HG03354 (cell line): ENCODE measurements around the gene NR1I2.
A peak's percentile ranks its signal among the peaks of the same experiment; 100 is the strongest.

Experiments used
- ATAC-seq: cut with Tn5 transposase; IDR thresholded peaks from one replicate; pipeline ENCODE4 v1.9.1; 2021; ENCODE audit warnings: mild to moderate bottlenecking; ENCODE audit not compliant: unreplicated experiment, poor library complexity, severe bottlenecking

NR1I2 gene

DNA sequence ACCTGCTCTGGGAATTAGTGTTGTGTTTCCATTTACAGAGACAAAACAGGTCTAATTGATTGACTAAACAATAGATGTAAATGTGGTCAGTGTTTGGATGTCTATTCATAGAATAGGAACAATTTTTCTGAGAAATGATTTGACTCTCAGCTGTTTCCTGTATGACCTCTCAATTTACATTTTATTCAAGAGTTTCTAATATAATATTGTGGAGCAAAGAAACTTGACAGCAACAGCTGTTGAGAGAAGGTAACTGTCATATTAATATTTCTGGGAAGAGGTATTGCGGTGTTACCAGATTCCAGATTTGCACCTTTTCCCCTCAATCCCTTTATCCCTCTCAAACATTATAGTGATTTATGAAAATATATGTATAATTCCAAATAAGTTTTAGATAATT, 3.7 kb upstream of the NR1I2 start:
- ATAC-seq, result no peak

DNA sequence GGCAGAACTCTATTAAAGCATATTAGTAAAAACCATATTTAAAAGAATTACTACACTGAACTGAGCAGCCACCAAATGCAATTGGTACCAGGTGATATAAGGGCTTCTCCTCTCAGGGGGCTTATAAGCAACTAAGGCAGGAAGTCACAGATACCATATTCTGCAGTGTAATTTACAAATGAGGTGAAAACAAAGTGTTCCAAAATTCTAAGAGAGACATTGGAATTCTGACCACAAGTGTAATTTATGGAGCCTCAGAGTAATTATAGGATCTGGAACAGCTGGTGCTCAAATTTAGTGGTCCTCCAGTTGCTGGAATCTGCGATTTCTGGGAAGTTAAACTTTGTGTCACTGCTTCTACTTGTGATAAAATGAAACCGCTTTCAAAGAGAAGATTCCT, 3.1 kb upstream of the NR1I2 start:
- ATAC-seq, result no peak

- peak; percentile 91 for ATAC-seq
Measured at GRCh38 chr3:119779731-119780383, 2.0 kb upstream of the NR1I2 start.

DNA sequence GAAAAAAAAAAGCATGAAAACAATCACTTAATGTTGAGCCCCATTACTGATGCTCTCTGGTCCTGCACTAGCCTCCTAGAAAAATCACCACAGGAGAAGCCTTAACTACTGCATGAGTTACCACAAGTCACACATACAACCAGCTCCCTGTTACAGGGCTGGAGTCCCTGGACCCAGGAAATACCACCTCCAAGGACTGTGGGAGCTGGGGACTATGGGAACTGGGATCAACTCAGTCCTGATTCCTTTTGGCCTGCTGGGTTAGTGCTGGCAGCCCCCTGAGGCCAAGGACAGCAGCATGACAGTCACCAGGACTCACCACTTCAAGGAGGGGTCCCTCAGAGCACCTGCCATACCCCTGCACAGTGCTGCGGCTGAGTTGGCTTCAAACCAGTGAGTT, 559 bp downstream of the NR1I2 start:
- ATAC-seq, result no peak

GRCh38 chr3:119783255-119783654, 1.4 kb downstream of the NR1I2 start:
- ATAC-seq, result no peak

GRCh38 chr3:119783883-119784282, 2.0 kb downstream of the NR1I2 start:
- ATAC-seq, result no peak

DNA sequence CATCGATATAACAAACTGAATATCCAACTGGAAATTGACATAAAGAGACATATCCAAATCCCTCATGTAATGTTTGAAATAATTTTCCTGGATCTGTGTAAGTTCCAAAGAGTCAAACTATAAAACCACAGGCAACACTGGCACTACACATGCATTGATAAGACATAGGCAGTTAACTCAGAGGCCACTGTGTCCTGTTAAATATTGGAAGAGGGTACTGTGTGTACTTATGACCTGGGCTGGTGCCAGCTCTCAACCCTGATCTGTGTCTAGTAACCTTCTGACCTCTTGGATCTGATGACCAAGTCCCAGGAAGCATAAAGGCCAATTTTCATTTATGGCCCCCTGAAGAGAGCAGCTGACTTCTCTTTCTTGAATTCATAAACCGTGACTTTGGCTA, 4.5 kb downstream of the NR1I2 start:
- ATAC-seq, result no peak

DNA sequence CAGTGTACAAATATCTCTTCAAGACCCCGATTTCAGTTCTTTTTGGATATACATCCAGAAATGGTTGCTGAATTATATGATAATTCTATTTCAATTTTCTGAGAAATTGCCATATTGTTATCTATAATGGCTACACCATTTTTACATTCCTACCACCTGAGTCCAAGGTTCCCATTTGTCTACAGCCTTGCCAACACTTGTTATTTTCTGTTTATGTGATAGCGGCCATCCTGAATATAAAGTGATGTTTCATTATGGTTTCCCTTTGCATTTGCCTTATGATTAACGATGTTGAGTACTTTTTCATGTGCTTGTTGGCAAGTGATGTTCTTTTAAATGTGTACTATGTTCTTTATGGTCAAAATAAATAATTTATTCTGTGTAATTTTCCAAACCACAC, 8.5 kb downstream of the NR1I2 start:
- ATAC-seq, result no peak

GRCh38 chr3:119792270-119792669, 10.4 kb downstream of the NR1I2 start:
- no peak for ATAC-seq

DNA sequence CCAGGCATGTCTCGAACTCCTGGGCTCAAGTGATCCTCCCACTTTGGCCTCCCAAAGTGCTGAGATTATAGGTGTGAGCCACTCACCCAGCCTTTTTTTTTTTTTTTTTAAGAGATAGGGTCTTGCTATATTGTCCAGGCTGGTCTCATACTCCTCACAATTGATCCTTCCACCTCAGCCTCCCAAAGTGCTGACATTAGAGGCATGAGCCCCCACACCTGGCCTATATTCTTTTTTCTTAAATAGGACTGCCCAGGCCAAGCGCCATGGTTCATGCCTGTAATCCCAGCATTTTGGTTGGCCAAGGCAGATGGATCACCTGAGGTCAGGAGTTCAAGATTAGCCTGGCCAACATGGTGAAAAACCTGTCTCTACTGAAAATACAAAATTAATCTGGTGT, 12.5 kb downstream of the NR1I2 start:
- ATAC-seq, result no peak

DNA sequence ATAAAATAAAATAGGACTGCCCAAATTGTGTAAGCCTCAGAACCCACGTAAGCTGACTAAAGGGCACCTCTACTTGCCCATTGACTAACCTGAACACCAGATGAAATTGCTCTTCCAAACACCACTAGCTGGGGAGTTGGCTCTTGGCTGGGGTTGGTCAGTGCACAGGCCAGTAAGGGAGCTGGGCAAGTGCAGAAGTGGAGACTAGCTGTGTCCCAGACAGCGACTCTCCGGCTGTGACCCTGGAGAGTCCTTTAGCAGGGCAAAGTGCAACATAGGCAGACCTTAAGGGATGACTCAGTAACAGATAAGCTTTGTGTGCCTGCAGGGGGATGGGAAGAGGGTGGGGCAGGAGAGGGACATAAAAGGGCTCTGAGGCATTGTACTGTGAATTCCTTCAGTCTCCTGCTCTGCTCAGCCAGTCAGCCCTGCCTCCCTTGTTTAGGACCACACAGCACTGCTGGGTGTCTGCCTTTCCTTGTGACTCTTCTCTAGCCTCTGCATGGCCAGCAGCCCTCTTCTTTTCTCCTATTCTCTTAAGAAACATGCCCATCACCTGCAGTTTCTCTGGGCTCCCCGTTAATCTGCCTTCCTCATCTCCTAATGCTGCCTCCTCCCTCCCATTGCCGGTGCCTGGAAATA, 13.2 kb downstream of the NR1I2 start:
- ATAC-seq, result no peak

GRCh38 chr3:119795849-119796248, 13.9 kb downstream of the NR1I2 start:
- no peak for ATAC-seq

GRCh38 chr3:119796368-119796767, 14.5 kb downstream of the NR1I2 start:
- ATAC-seq, result no peak

GRCh38 chr3:119796785-119797184, 14.9 kb downstream of the NR1I2 start:
- ATAC-seq, result no peak

GRCh38 chr3:119800844-119801243, 18.9 kb downstream of the NR1I2 start:
- no peak for ATAC-seq

DNA sequence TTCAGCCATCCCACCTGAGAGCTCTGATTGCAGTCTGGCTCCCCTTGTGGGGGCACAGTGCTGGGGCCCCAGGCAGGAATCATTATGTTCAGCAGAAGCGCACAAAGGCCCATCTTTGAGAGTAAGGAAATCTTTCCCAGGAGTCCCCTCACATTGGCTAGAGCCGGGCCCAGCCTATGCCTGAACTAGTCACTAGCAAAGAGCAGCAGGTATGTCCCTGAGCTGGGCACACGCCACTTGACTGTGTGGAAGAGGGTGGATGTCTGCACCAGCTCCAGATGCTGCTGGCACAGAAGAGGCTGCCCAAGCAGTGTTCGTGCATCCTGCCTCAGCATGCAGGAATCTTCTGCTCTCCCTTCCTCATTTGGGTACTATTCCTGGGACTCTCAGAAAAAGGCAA, 26.3 kb downstream of the NR1I2 start:
- no peak for ATAC-seq

- no peak for ATAC-seq
Measured at GRCh38 chr3:119808843-119809242, 26.9 kb downstream of the NR1I2 start.

GRCh38 chr3:119809249-119810017, 27.5 kb downstream of the NR1I2 start:
- ATAC-seq, result peak; percentile 42

DNA sequence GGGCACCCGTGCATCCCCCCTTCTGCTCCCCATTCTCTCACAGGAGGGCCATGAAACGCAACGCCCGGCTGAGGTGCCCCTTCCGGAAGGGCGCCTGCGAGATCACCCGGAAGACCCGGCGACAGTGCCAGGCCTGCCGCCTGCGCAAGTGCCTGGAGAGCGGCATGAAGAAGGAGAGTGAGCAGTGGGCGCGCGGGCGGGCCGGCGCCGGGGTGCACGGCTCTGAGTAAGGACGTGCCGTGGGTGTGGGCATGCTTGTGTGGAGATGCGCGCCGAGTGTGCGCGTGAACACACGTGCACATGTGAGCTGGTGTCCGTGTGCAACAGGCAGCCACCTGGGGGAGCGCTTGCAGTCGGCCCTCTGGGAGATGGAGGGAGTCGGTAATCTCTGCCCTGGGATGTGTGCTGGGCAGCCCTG, 28.1 kb downstream of the NR1I2 start:
- peak; percentile 81 for ATAC-seq

DNA sequence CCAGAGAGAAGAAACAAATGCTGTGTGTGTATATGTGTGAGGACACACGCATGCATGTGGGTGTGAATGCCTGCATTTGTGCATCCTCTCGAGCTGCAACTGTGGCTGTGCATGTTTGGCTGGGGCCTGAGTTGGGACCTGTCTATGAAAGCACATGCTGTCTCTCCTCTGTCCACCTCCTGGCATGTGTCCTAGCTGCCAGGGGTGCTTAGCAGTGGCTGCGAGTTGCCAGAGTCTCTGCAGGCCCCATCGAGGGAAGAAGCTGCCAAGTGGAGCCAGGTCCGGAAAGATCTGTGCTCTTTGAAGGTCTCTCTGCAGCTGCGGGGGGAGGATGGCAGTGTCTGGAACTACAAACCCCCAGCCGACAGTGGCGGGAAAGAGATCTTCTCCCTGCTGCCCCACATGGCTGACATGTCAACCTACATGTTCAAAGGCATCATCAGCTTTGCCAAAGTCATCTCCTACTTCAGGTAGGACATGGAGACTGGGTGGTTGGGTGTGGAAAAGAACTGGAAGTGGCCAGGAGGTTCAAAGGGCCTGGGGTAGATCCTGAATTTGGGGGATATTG, 30.7 kb downstream of the NR1I2 start:
- no peak for ATAC-seq

DNA sequence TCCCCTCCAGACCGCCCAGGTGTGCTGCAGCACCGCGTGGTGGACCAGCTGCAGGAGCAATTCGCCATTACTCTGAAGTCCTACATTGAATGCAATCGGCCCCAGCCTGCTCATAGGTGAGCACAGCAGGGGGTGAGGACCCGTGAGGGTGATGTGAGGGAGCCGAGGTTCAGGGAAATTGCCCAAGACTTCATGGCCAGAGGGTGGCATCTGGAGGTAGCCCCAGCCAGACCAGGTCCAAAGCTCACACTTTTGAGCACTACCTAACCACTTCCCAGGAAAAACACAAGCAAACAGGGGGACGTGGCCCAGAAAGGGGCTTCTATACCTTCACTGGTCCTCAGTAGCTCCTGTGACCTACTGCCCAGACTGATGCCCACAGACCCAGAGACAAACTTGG, 33.8 kb downstream of the NR1I2 start:
- no peak for ATAC-seq
